ENCODE measurements around the gene CRELD1. TPM values are rescaled to one million over a fixed set of nuclear protein-coding genes. Genes with fewer than 3 reads are reported as not detected.

The CRELD1 gene
- total and polyA plus RNA-seq, 2 of the 13 experiments (the other 11 are each of a cell fraction or from before 2014, with no cell fraction given) = 27.1 to 61.9 TPM

- TF ChIP-seq AFF4 (CRISPR knock-in tag; IDR thresholded peaks at IDR 0.05) (peak; percentile 18; the same call in 1 of the 2 replicates), MED1 (CRISPR knock-in tag; IDR thresholded peaks at IDR 0.05) (peak; percentile 20; the same call in 1 of the 2 replicates), FOXK2 (IDR thresholded peaks at IDR 0.05) (0 out of 2 replicates have a peak, but pooled peaks have one; percentile 41), CEBPB (IDR thresholded peaks at IDR 0.05; ENCODE audit: borderline replicate concordance, low read depth, low read length) (peak; percentile 83), RFX3 (CRISPR knock-in tag; IDR thresholded peaks at IDR 0.05) (peak; percentile 30; the same call in 1 of the 2 replicates), TRAFD1 (CRISPR knock-in tag; IDR thresholded peaks at IDR 0.05; ENCODE audit: borderline replicate concordance) (0 out of 2 replicates have a peak, but pooled peaks have one; percentile 12)
Observed at GRCh38 chr3:9896755-9897407, 36.8 kb upstream of the CRELD1 start (continued).
